HUDEP-2 (cell line): ENCODE results near the gene SLC5A2.
"Not testable (repeated sequence)": the region's sequence is repeated elsewhere in the genome, so short reads cannot be mapped to it uniquely, and the experiment has no call there.

ENCODE experiments used
- DNase-seq, 76 experiments: peaks; one replicate each; lab custom pipeline; 2025; ENCODE audit not compliant: unreplicated experiment in 76 of 76; lab: John Stamatoyannopoulos, UW

Gene SLC5A2

DNA sequence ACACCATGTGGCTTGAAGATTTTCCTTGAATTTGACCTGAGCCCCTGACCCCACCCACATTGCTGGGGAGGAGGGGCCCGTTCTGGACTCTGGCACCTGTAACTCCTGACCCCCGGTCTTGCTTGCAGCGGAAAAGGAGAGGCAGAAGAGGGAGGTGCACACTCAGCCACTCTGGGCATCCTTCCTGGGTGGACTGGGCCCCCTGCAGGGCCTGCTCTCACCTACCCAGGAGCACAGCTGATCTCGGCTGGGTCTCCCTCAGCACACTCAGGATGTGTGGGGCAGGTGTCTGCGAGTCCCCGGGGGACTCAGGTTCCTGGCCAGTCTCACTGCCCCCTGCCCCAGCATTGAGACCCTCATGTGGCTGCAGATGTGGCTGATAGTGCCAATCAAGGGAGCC lies 40.8 kb downstream of the SLC5A2 start:
- not testable (repeated sequence) for DNase-seq

DNA sequence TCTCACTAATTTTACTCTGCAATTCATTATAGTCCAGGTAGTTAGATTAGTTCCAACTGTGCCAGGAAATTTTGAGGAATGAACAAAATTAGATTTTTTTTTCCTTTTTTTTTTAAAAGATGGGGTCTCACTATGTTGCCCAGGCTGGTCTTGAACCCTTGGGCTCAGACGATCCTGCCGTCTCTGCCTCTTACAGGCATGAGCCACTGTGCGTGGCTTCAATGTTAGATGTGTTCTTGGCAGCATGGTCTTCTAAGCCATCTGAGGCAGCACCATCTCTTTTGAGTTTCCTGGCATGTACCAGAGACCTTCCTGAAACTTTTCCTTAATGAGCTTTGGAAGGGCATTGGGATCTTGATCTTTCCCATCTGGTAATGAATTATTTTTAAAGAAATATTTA lies 42.2 kb downstream of the SLC5A2 start:
- DNase-seq = no peak

DNA sequence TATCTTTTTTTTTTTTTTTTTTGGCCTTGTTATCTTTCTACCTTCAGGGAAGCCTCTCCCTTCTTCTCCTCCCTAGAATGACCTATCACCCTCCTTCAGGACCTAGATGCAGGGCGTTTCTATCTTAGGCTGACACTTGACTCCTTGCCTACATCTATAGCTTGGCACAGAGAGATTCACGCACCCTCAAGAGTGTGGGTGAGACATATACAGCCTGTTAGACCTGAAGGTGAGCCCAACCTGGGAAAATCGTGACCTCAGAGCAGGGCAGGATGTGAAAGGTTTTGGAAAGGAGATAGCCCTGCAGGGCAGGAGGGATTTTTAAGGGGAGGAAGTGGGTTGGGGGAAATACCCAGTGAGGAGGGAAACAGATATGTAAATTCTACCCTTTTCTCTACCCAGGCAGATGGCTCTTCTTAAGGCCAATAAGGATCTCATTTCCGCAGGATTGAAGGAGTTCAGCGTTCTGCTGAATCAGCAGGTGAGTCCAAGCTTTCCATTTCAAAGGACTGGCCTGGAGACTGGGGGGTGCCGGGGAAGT lies 44.9 kb downstream of the SLC5A2 start, which contains the start of gene AHSP:
Gene AHSP, plus strand, starts transcription at position 167 of the 541 bp plus-strand sequence. Its CDS starts 240 bp downstream, at position 407.
- peak in 73 of 76 experiments; percentile 31 to 96 (median 78) for DNase-seq

DNA sequence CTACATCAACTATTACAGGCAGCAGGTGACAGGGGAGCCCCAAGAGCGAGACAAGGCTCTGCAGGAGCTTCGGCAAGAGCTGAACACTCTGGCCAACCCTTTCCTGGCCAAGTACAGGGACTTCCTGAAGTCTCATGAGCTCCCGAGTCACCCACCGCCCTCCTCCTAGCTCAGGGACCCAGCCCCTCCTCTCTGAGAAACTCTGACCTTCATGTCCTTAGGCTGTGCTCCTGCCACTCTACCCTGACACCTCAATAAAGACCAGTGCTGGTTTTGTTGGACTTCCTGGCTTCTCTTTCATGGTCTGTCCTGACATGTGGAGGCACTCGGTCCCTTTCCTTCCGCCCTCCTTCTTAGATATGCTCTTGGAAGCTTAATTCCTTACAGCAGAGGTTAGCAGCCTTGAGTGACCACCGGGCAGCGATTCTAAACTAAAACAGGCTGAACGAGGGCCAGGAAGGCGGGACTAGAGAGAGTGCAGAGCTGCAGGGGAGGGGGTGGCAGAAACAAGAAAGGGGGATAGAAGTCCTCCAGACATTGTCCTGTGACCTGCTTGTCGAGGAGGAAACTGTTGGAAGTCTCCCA lies 45.7 kb downstream of the SLC5A2 start:
- peak in 33 of 76 experiments; percentile 5 to 68 (median 33) for DNase-seq

DNA sequence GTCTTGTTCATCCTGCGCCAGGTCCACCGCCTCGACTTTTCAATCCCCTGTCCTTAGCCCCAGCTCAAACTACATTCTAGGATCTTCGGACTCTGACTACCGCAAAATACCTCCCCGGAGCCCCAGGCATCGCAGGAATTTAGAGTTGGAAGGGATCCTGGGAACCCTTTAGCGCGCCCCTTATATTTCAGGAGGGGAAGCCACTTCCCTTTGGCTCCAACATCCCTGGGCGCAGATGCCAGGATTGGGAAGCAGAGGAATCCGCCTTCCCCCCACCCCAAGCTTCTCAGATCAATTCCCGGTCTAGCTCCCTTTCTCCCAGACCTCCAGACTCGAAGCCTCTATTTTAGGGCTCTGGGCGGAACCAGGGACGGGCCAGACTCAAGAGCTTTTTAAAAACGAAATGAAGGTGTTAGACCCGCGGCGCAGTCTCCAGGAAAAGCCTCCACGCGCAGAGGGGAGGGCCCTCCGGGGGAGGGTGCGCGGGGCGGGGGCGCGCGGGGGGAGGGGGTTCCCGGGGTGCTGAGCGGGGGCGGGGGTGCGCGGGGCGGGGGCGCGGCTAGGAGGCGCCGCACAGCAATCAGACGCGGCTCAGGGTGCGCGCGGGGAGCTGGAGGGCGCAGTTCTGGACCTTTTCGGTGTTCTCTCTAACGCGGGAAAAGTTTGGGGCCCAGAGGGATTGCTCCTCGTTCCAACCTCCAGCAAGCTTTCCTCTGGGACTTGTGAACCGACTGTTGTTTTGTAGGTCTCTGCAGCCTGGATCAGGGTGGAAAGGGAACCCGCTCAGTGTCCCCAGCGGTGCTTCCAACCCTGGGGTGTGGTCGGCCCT lies 46.4 kb downstream of the SLC5A2 start:
- DNase-seq = peak in 43 of 76 experiments; percentile 10 to 65 (median 41)

DNA sequence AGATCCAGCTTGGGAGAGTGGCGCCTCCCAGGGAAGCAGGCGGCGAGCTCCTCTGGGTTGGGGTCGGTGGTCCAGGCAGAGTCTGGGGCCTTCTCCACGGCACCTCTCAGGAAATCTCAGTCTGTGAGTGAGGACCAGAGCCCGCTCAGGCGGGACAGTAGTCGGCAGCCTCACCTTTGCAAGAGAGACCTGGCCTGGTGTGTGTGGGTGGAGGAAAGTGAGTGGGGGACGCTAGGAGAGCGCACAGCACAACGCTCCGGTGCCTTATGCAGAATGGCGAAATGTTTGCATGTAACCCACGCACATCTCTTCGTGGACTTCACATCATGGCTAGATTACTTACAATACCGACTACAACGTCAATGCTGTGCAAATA lies 47.0 kb downstream of the SLC5A2 start:
- DNase-seq = peak in 2 of 76 experiments; percentile 33 to 41

DNA sequence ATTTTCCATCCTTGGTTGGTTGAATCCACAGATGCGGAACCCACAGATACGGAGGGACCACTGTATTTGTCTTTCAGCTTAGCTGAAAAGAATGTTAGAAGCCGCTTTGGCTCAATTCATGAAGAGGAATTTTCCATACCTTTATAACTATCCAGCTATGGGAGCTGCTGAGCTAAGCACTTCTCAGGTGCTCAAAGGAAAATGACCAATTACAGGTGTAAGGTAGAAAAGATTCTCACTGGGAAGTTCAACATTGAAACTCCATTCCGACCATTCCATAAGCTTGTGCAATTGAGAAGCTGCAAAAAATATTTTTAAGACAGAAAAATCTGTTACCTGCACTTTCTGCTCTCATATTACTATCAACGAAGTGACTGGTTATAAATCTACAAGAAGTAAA lies 47.5 kb downstream of the SLC5A2 start:
- no peak for DNase-seq

DNA sequence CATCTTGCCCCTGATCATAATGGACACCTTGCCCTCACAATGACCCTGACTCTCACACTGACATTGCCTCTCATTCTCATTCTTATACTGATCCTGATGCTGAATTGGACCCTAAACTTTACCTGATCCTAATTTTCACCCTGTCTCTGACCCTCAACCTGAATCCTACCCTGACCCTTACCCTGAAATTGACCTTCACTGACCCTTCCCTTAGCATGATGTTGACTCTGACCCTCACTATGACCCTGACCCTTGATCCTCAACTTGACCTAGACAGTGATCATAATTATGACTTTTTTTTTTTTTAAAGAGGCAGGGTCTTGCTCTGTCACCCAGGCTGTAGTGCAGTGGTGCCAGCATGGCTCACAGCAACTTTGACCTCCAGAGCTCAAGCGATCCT lies 48.2 kb downstream of the SLC5A2 start:
- no peak for DNase-seq

DNA sequence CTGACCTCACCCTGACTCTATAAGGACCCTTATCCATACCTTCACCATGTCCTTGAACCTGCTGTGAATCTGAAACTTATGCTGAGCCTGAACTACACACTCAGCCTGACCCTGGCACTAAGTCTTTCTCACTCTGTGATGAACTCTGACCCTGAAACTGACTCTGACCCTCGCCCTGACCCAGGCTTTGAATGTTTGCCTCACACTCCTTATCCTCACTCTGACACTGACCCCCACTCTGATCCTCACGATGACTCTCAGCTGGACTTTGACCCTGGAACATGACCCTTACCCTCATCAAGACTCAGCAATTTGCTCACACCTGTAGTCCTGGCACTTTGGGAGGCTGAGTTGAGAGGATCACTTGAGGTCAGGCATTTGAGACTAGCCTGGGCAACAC lies 49.2 kb downstream of the SLC5A2 start:
- no peak for DNase-seq

DNA sequence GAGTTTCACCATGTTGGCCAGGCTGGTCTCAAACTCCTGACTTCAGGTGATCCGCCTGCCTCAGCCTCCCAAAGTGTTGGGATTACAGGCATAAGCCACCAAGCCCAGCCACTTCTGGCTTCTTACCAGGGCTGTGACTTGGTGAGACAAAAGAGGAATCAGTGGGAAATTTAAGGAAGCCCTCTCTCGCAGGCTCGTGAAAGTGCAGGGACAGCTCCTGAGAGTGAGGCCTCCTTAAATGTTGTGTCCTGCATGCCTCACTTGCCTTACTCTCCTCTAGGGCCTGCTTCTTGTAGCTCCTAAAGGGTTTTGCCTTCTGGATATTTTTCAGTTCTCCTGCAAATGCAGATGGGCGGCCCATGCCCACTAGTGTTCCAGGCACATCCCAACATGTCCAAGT lies 50.0 kb downstream of the SLC5A2 start:
- DNase-seq = no peak

DNA sequence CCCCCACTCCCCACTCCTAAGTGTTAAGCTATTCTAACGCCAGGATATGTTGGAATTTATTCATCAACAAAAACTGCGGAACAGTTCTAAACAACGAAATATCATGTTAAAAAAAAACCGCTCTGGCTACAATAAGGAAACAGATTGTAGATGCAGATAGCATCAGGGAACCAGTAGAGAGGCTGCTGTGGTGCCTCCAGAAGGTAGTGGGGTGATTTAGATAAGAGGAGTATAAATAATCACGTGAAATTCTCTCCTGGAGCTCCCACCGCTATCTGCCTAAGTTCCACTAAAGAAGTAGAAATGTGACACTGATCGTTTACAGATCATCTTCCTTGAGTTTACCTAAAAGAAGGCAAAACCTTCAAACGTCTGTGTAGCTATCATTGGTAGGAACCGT lies 52.8 kb downstream of the SLC5A2 start:
- DNase-seq = peak in 49 of 76 experiments; percentile 7 to 80 (median 46)

DNA sequence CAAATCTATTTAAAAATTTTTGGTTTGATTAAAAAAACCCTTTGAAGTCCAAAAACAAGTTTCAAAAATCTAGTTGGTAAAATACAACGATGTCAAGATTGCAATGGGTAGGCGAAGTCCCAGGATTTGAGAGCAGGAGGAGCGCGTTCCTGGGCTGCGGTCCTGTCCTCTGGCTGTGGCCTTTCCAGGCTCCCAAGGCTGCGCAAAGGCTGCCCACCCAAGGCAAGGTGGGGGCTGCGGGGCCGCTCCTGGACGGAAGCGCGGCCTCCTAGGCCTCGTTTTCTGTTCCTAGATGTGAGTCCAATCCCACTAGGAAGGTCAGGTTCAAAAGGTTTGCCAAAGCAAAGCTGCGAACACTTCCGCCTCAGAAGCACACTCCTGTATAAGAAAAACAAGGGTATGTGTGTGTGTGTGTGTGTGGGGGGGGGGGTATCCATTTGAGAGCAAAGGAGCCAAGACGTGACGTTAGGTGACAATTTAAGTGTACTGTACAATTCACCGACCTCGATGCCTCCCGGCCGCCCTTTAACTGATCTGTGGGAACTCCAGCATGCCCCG lies 54.0 kb downstream of the SLC5A2 start:
- no peak for DNase-seq

DNA sequence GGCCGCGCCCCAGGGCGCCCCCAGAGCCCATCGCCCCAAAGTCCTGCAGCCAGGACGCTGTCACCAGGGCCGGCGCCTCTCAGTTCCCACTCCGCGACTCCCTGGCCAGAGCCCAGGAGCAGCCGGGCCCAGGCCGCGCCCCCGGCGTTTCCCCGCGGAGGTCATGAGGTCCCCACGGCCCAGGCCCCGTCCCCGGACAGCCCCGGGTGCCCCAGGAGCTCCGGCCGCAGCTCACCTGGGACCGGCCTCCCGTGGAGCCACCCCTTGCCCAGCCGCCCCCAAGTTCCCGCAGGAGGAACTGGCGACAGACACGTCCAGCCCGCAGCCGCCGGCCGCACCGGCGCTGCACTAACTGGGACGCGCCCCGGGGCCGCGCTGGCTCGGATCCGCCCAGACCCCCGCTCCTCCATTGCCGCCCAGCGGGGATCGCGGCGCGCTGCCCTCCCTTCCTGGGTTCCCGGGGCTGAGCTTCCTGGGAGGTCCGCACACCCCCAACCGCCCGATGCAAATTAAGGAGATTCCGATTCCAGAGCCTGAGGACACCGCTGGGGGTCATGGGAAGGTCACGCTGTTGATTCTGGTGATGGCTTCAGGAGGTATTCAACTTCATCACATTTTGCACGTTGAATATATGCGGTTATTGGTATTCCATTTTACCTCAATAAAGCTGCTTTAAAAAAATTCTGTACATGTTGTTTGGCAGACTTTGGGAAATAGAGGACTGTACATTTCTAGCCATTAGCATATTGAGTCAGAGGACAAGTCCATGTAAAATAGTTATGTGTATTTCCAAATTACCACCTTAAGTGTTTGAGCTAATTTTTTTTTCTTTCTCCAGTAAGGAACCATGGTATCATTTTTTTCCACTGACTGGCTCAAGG lies 54.7 kb downstream of the SLC5A2 start:
- DNase-seq = no peak

DNA sequence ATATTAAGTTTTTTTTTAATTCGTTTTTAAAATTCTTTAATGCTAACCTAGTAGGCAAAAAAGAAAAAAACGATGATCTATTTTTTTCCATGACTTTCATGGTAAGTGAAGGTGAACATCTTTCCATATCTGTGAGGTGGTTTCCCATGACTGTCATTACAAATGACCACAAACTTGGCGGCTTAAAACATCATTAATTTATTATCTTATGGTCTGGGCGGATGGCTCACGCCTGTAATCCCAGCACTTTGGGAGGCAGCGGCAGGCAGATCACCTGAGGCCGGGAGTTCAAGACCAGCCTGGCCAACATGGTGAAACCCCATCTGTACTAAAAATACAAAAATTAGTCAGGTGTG lies 55.3 kb downstream of the SLC5A2 start:
- DNase-seq = not testable (repeated sequence)

DNA sequence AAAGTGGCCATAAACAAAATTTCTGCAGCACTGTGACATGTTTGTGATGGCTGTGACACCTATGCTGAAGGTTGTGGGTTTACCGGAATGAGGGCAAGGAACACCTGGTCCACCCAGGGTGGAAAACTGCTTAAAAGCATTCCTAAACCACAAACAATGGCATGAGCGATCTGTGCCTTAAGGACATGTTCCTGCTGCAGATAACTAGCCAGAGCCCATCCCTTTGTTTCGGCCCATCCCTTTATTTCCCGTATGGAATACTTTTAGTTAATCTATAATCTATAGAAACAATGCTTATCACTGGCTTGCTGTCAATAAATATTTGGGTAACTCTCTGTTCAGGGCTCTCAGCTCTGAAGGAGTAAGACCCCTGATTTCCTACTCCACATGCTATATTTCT lies 56.8 kb downstream of the SLC5A2 start:
- DNase-seq = not testable (repeated sequence)
